LNCAP (cell line): Measurements from ENCODE around the gene FANCE.

Source experiments
- CTCF ChIP-seq: fragments of 450-650 bp; IDR thresholded peaks from 2 replicates; pipeline ENCODE4 v1.5.1; 2017; ENCODE audit warnings: mild to moderate bottlenecking

The FANCE gene

GRCh38 chr6:35426074-35426473 is 26.1 kb upstream of the FANCE start:
- no peak for TF ChIP-seq CTCF

- no peak for TF ChIP-seq CTCF
Measured at GRCh38 chr6:35427435-35427834, 24.7 kb upstream of the FANCE start.

- no peak for TF ChIP-seq CTCF
Measured at GRCh38 chr6:35427851-35428321, 24.3 kb upstream of the FANCE start.

GRCh38 chr6:35428421-35429149 is 23.6 kb upstream of the FANCE start:
- no peak for TF ChIP-seq CTCF

- no peak for TF ChIP-seq CTCF
Measured at GRCh38 chr6:35429463-35429862, 22.7 kb upstream of the FANCE start.

- TF ChIP-seq CTCF = no peak
Measured at GRCh38 chr6:35432291-35432690, 19.8 kb upstream of the FANCE start.

- TF ChIP-seq CTCF = no peak
Measured at GRCh38 chr6:35435074-35435837, 16.9 kb upstream of the FANCE start.
